Measurements from ENCODE around the gene CD19. TPM values are rescaled to one million over a fixed set of nuclear protein-coding genes. Genes with fewer than 3 reads are reported as not detected.
A peak's percentile ranks its signal among the peaks of the same experiment; 100 is the strongest.
"Not testable (repeated sequence)": the region's sequence is repeated elsewhere in the genome, so short reads cannot be mapped to it uniquely, and the experiment has no call there.

Gene CD19
- total RNA-seq, 1 donor = not detected

- H3K4me3 ChIP-seq (ENCODE audit: low read depth, low read length) = no peak overlapping the region
- DNase-seq (ENCODE audit: low read depth) = no peak
- TF ChIP-seq, protein P1, sequence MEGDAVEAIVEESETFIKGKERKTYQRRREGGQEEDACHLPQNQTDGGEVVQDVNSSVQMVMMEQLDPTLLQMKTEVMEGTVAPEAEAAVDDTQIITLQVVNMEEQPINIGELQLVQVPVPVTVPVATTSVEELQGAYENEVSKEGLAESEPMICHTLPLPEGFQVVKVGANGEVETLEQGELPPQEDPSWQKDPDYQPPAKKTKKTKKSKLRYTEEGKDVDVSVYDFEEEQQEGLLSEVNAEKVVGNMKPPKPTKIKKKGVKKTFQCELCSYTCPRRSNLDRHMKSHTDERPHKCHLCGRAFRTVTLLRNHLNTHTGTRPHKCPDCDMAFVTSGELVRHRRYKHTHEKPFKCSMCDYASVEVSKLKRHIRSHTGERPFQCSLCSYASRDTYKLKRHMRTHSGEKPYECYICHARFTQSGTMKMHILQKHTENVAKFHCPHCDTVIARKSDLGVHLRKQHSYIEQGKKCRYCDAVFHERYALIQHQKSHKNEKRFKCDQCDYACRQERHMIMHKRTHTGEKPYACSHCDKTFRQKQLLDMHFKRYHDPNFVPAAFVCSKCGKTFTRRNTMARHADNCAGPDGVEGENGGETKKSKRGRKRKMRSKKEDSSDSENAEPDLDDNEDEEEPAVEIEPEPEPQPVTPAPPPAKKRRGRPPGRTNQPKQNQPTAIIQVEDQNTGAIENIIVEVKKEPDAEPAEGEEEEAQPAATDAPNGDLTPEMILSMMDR (IDR thresholded peaks at IDR 0.05; ENCODE audit: insufficient read depth, low read depth, low read length) = no peak
Observed at GRCh38 chr16:28933171-28933570, 1.4 kb downstream of the CD19 start.

DNA sequence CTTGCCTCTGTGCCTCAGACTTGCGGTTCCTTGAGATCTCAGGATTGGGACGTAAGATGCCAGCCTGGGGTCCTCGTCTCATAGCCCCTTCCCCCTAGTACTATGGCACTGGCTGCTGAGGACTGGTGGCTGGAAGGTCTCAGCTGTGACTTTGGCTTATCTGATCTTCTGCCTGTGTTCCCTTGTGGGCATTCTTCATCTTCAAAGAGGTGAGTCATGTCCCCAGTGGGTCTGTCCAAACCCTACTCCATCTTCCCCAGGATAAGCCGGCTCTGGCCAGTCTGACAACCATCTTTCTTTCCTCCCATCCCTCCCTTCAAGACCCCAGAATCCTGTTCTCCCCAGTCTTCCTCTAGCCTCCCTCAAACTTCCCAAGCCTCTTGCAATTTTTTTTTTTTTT is 3.6 kb downstream of the CD19 start:
- DNase-seq (ENCODE audit: low read depth) = no peak
- H3K4me3 ChIP-seq (ENCODE audit: low read depth, low read length) = no peak overlapping the region
- TF ChIP-seq, protein P1 (IDR thresholded peaks at IDR 0.05; ENCODE audit: insufficient read depth, low read depth, low read length) = no peak

GRCh38 chr16:28935924-28936783 is 4.4 kb downstream of the CD19 start:
- TF ChIP-seq, protein P1 (IDR thresholded peaks at IDR 0.05; ENCODE audit: insufficient read depth, low read depth, low read length) = no peak
- peak; percentile 76 for DNase-seq (ENCODE audit: low read depth)
- H3K4me3 ChIP-seq (ENCODE audit: low read depth, low read length) = peak overlapping the region; percentile 4

- DNase-seq (ENCODE audit: low read depth) = no peak
- H3K4me3 ChIP-seq (ENCODE audit: low read depth, low read length) = no peak overlapping the region
- TF ChIP-seq, protein P1 (IDR thresholded peaks at IDR 0.05; ENCODE audit: insufficient read depth, low read depth, low read length) = no peak
Observed at GRCh38 chr16:28936784-28937155, 5.0 kb downstream of the CD19 start.

DNA sequence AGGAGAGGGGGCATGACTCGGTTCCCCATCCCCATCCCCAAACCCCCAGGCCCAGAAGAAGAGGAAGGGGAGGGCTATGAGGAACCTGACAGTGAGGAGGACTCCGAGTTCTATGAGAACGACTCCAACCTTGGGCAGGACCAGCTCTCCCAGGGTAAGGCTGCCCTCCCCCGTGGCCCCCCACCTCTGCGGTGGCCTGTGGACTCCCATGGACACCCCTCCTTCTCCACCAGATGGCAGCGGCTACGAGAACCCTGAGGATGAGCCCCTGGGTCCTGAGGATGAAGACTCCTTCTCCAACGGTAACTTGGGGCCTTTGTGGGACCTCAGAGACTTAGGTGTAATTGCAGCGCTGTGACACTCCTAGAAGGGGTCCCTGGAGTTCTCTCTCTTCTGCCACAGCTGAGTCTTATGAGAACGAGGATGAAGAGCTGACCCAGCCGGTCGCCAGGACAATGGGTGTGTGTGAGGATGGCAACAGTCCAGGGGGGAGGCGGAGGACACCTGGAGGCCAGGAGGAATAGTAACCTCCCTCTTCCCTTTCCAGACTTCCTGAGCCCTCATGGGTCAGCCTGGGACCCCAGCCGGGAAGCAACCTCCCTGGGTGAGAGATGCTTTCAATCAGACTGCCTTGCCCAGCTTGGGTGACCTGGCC is 5.6 kb downstream of the CD19 start:
- no peak overlapping the region for H3K4me3 ChIP-seq (ENCODE audit: low read depth, low read length)
- no peak for DNase-seq (ENCODE audit: low read depth)
- TF ChIP-seq, protein P1 (IDR thresholded peaks at IDR 0.05; ENCODE audit: insufficient read depth, low read depth, low read length) = no peak

GRCh38 chr16:28938721-28939120 is 7.0 kb downstream of the CD19 start:
- TF ChIP-seq, protein P1 (IDR thresholded peaks at IDR 0.05; ENCODE audit: insufficient read depth, low read depth, low read length) = no peak
- DNase-seq (ENCODE audit: low read depth) = no peak
- H3K4me3 ChIP-seq (ENCODE audit: low read depth, low read length) = no peak overlapping the region

DNA sequence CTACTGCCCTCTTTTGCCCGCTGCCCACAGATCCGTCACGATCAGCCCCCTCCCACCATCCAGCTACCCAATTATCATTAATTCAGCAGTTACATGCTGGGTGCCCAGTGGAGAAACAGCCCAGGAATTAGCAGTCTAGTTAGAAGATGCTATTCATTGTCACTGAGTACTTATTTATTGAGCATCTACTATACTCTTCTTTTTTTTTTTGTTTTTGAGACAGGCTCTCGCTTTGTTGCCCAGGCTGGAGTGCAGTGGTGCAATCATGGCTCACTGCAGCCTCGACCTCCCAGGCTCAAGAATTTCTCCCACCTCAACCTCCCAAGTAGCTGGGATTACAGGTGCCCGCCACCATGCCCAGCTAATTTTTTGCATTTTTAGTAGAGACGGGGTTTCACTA is 8.1 kb downstream of the CD19 start:
- not testable (repeated sequence) for DNase-seq (ENCODE audit: low read depth); H3K4me3 ChIP-seq (ENCODE audit: low read depth, low read length)

Data from fibroblast of villous mesenchyme (primary cell).